HEK293 (cell line): Measurements from ENCODE around the gene IRX2.

Experiments used
- CTCF ChIA-PET: fragments of 350-600 bp; formaldehyde crosslinking; extraction: SDS; loops from one replicate; lab custom pipeline; 2021; ENCODE audit warnings: antibody characterized with exemption; lab: Yijun Ruan, JAX
- POLR2A ChIA-PET: fragments of 300-600 bp; formaldehyde crosslinking; extraction: SDS; loops from one replicate; lab custom pipeline; 2020; ENCODE audit warnings: antibody characterized with exemption, inconsistent platforms; lab: Yijun Ruan, JAX
- H3K27ac ChIP-seq: fragments of 200-500 bp; sonication (Bioruptor generic); 2 replicates; pipeline ENCODE4 v1.5.1; 2014; ENCODE audit warnings: low read depth, low read length, control low read depth, inconsistent platforms; ENCODE audit errors: extremely low read depth
- H3K36me3 ChIP-seq, 2 experiments: fragments of 200-500 bp in 1 of 2; sonication (Bioruptor generic) in 1 of 2; 1 replicate in 1 of 2; 2 replicates in 1 of 2; pipeline ENCODE4 v1.5.1; 2014 to 2017; ENCODE audit warnings: inconsistent platforms in 2 of 2, low read length in 2 of 2; ENCODE audit not compliant: control insufficient read depth in 2 of 2, insufficient read depth in 1 of 2
- H3K4me1 ChIP-seq: fragments of 200-500 bp; sonication (Bioruptor generic); 2 replicates; pipeline ENCODE4 v1.5.1; 2014; ENCODE audit warnings: mild to moderate bottlenecking, low read length, inconsistent platforms; ENCODE audit not compliant: control insufficient read depth, insufficient read depth
- H3K4me3 ChIP-seq: 2 replicates; pipeline ENCODE4 v1.5.1; 2011; ENCODE audit warnings: low read depth, mild to moderate bottlenecking, control low read depth, low read length, moderate library complexity
- H3K9me3 ChIP-seq: fragments of 200-500 bp; sonication (Bioruptor generic); 2 replicates; pipeline ENCODE4 v1.5.1; 2014; ENCODE audit warnings: low read depth, low read length, inconsistent platforms; ENCODE audit not compliant: control insufficient read depth, insufficient read depth
- FEZF1 ChIP-seq: fragments of 450-650 bp; formaldehyde crosslinking; IDR thresholded peaks from 2 replicates; pipeline ENCODE4 v1.5.1; 2016; ENCODE audit warnings: missing biosample characterization, missing genetic modification characterization
- SALL2 ChIP-seq: fragments of 450-650 bp; formaldehyde crosslinking; IDR thresholded peaks from 2 replicates; pipeline ENCODE4 v1.5.0; 2017; ENCODE audit warnings: missing biosample characterization, mild to moderate bottlenecking, missing genetic modification characterization, borderline replicate concordance
- SP3 ChIP-seq: fragments of 450-650 bp; formaldehyde crosslinking; IDR thresholded peaks from 2 replicates; pipeline ENCODE4 v1.5.1; 2016; ENCODE audit warnings: missing biosample characterization, missing genetic modification characterization
- TRIM28 ChIP-seq: IDR thresholded peaks from 2 replicates; pipeline ENCODE4 v1.6.1; 2011; ENCODE audit warnings: low read length, control low read depth, borderline replicate concordance
- ZNF138 ChIP-seq: fragments of 450-650 bp; formaldehyde crosslinking; IDR thresholded peaks from 2 replicates; pipeline ENCODE4 v1.5.1; 2016; ENCODE audit warnings: missing biosample characterization, missing genetic modification characterization, borderline replicate concordance
- ZNF16 ChIP-seq: fragments of 450-650 bp; formaldehyde crosslinking; IDR thresholded peaks from 2 replicates; pipeline ENCODE4 v1.5.1; 2016; ENCODE audit warnings: low read depth, missing biosample characterization, missing genetic modification characterization
- ZNF223 ChIP-seq: fragments of 450-650 bp; formaldehyde crosslinking; IDR thresholded peaks from 2 replicates; pipeline ENCODE4 v1.5.1; 2016; ENCODE audit warnings: missing biosample characterization, missing genetic modification characterization
- ZNF266 ChIP-seq: fragments of 450-650 bp; formaldehyde crosslinking; IDR thresholded peaks from 2 replicates; pipeline ENCODE4 v1.5.1; 2016; ENCODE audit warnings: missing biosample characterization, missing genetic modification characterization, low read depth
- ZNF274 ChIP-seq, 2 experiments: fragments of 200-500 bp in 1 of 2; fragments of 450-650 bp in 1 of 2; sonication (Bioruptor generic) in 1 of 2; formaldehyde crosslinking in 1 of 2; IDR thresholded peaks; 2 replicates each; pipeline versions ENCODE4 v1.5.1 to v1.6.1; 2014 to 2016; ENCODE audit warnings: borderline replicate concordance in 1 of 2, inconsistent platforms in 1 of 2, low read length in 1 of 2, missing biosample characterization in 1 of 2, missing genetic modification characterization in 1 of 2
- ZNF416 ChIP-seq: fragments of 450-650 bp; formaldehyde crosslinking; IDR thresholded peaks from 2 replicates; pipeline ENCODE4 v1.5.1; 2016; ENCODE audit warnings: missing biosample characterization, missing genetic modification characterization
- ZNF530 ChIP-seq: fragments of 450-650 bp; formaldehyde crosslinking; IDR thresholded peaks from 2 replicates; pipeline ENCODE4 v1.5.1; 2016; ENCODE audit warnings: low read depth, missing biosample characterization, missing genetic modification characterization
- ZNF664 ChIP-seq: fragments of 450-650 bp; formaldehyde crosslinking; IDR thresholded peaks from 2 replicates; pipeline ENCODE4 v1.5.1; 2016; ENCODE audit warnings: missing biosample characterization, missing genetic modification characterization
- ZNF670 ChIP-seq: fragments of 450-650 bp; formaldehyde crosslinking; IDR thresholded peaks from 2 replicates; pipeline ENCODE4 v1.5.1; 2016; ENCODE audit warnings: missing biosample characterization, missing genetic modification characterization, low read depth
- ZNF785 ChIP-seq: fragments of 450-650 bp; formaldehyde crosslinking; IDR thresholded peaks from 2 replicates; pipeline ENCODE4 v1.5.1; 2016; ENCODE audit warnings: missing biosample characterization, missing genetic modification characterization
- ZSCAN16 ChIP-seq: fragments of 450-650 bp; formaldehyde crosslinking; IDR thresholded peaks from 2 replicates; pipeline ENCODE4 v1.5.1; 2016; ENCODE audit warnings: missing biosample characterization, missing genetic modification characterization
- TF ChIP-seq, protein P1 (sequence below): fragments of 450-650 bp; formaldehyde crosslinking; IDR thresholded peaks from 2 replicates; pipeline ENCODE4 v1.5.1; 2017; ENCODE audit warnings: missing biosample characterization, mild to moderate bottlenecking, missing genetic modification characterization, moderate library complexity
- TF ChIP-seq, protein P2 (sequence below): fragments of 450-650 bp; formaldehyde crosslinking; IDR thresholded peaks from 2 replicates; pipeline ENCODE4 v1.5.1; 2016; ENCODE audit warnings: missing biosample characterization, missing genetic modification characterization, low read depth

IRX2 gene

DNA sequence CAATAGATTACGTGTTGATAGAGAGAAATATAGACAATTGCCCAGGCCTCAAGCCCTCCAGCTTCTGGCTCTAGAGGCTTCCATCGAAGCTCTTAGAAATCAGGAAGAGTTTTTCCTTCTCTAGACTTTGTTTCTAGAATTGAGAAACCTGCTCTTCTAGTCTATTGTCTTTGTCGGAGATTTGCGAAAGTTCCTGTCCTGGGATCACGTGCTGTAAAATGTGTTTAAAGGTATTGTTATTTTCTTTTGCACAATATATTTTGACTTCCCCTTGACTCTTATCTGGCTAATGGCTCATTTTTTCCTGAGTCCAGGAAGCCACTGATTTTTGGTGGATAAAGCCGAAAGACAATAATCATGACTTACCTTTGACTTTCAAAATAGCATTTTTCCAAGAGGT lies 32.1 kb downstream of the IRX2 start:
- Histone ChIP-seq H3K4me1 (no peaks in the 10 kb centered on the region), H3K4me3 (no peak overlapping the region), H3K27ac (no peak overlapping the region), H3K9me3 (no peaks in the 10 kb centered on the region), H3K36me3 (no peaks in the 10 kb centered on the region)
- TF ChIP-seq, protein P1, sequence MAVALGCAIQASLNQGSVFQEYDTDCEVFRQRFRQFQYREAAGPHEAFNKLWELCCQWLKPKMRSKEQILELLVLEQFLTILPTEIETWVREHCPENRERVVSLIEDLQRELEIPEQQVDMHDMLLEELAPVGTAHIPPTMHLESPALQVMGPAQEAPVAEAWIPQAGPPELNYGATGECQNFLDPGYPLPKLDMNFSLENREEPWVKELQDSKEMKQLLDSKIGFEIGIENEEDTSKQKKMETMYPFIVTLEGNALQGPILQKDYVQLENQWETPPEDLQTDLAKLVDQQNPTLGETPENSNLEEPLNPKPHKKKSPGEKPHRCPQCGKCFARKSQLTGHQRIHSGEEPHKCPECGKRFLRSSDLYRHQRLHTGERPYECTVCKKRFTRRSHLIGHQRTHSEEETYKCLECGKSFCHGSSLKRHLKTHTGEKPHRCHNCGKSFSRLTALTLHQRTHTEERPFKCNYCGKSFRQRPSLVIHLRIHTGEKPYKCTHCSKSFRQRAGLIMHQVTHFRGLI (tag by site-specific recombination) = no peak
- ChIA-PET CTCF (no interaction called here), POLR2A (no interaction called here)

- H3K4me3 ChIP-seq = no peak overlapping the region
- H3K9me3 ChIP-seq = no peaks in the 10 kb centered on the region
- H3K4me1 ChIP-seq = no peaks in the 10 kb centered on the region
- H3K27ac ChIP-seq = no peak overlapping the region
- POLR2A ChIA-PET = no interaction called here
- TF ChIP-seq ZNF416 (tag by site-specific recombination) (no peak), SP3 (tag by site-specific recombination) (no peak), ZNF16 (no peak), TRIM28 (no peak), ZNF274 (IDR thresholded peaks at IDR 0.05; ENCODE audit: low read length) (no peak), ZNF274 (tag by site-specific recombination; IDR thresholded peaks at IDR 0.05; ENCODE audit: borderline replicate concordance) (no peak), ZNF530 (no peak)
- TF ChIP-seq, protein P2, sequence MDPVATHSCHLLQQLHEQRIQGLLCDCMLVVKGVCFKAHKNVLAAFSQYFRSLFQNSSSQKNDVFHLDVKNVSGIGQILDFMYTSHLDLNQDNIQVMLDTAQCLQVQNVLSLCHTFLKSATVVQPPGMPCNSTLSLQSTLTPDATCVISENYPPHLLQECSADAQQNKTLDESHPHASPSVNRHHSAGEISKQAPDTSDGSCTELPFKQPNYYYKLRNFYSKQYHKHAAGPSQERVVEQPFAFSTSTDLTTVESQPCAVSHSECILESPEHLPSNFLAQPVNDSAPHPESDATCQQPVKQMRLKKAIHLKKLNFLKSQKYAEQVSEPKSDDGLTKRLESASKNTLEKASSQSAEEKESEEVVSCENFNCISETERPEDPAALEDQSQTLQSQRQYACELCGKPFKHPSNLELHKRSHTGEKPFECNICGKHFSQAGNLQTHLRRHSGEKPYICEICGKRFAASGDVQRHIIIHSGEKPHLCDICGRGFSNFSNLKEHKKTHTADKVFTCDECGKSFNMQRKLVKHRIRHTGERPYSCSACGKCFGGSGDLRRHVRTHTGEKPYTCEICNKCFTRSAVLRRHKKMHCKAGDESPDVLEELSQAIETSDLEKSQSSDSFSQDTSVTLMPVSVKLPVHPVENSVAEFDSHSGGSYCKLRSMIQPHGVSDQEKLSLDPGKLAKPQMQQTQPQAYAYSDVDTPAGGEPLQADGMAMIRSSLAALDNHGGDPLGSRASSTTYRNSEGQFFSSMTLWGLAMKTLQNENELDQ = no peak
- TF ChIP-seq, all 188 proteins: peak for 0
- no peaks in the 10 kb centered on the region for H3K36me3 ChIP-seq
- CTCF ChIA-PET = interaction anchor here (0.7 kb wide), 1 partner anchor 57 kb away, joined by 3 read pairs; no protein-coding TSS in a partner anchor
Observed at GRCh38 chr5:2718115-2718514, 33.4 kb downstream of the IRX2 start.

DNA sequence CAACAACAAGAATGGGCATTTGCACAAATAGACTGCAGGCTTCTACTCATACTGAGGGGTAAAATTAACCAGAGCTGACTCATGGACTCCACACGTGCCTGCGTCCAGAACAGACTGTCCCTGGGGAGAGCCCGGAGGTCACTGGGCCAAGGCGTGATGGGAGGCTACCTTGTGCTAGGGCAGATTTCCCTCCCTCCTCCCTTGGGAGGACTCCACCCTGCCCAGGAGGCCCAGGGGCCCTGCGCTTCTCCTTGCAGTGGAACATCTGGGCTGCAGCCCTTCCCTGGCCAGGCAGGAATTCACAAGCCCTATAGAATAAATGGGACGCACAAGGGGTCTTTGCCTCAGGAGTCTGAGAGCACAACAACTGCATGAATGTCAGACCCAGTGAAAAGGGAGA lies 35.6 kb downstream of the IRX2 start:
- H3K9me3 ChIP-seq = no peaks in the 10 kb centered on the region
- H3K27ac ChIP-seq = no peak overlapping the region
- no peak overlapping the region for H3K4me3 ChIP-seq
- POLR2A ChIA-PET = no interaction called here
- H3K36me3 ChIP-seq = no peaks in the 10 kb centered on the region
- CTCF ChIA-PET = interaction anchor here (0.6 kb wide), 1 partner anchor 218 kb away, joined by 4 read pairs; no protein-coding TSS in a partner anchor
- H3K4me1 ChIP-seq = no peaks in the 10 kb centered on the region
- no peak for TF ChIP-seq ZNF266
- no peak for TF ChIP-seq ZNF223 (tag by site-specific recombination)
- no peak for TF ChIP-seq SALL2
- no peak for TF ChIP-seq FEZF1 (tag by site-specific recombination)
- TF ChIP-seq ZNF785 (tag by site-specific recombination) = no peak
- TF ChIP-seq ZNF670 (tag by site-specific recombination) = no peak
- no peak for TF ChIP-seq ZSCAN16 (tag by site-specific recombination)
- no peak for TF ChIP-seq ZNF138
- TF ChIP-seq ZNF664 (tag by site-specific recombination) = no peak
